Anterior cingulate cortex (tissue), 58 donors: ENCODE data around the gene BOC.

Experiments
- DNase-seq, 58 donors: peaks; one replicate each; lab custom pipeline; 2025; lab: John Stamatoyannopoulos, UW

Gene BOC

GRCh38 chr3:113243071-113243470 lies 31.7 kb downstream of the BOC start:
- DNase-seq = no peak

GRCh38 chr3:113243846-113244245 lies 32.5 kb downstream of the BOC start:
- no peak for DNase-seq

- no peak for DNase-seq
Measured at GRCh38 chr3:113245761-113246161, 34.4 kb downstream of the BOC start.

- DNase-seq = no peak
Measured at GRCh38 chr3:113247068-113247467, 35.7 kb downstream of the BOC start.

GRCh38 chr3:113247675-113248458 lies 36.5 kb downstream of the BOC start:
- no peak for DNase-seq

GRCh38 chr3:113249111-113249510 lies 37.8 kb downstream of the BOC start:
- DNase-seq = peak in 33 of 58 donors; percentile 11 to 57 (median 31)

- DNase-seq = no peak
Measured at GRCh38 chr3:113249601-113250000, 38.2 kb downstream of the BOC start.

GRCh38 chr3:113250566-113250965 lies 39.2 kb downstream of the BOC start:
- no peak for DNase-seq

- no peak for DNase-seq
Measured at GRCh38 chr3:113251817-113252216, 40.5 kb downstream of the BOC start.

GRCh38 chr3:113252553-113252952 lies 41.2 kb downstream of the BOC start:
- no peak for DNase-seq

- DNase-seq = no peak
Measured at GRCh38 chr3:113253702-113254101, 42.3 kb downstream of the BOC start.

- peak in 21 of 58 donors; percentile 12 to 72 (median 32) for DNase-seq
Measured at GRCh38 chr3:113254171-113254947, 43.0 kb downstream of the BOC start.

GRCh38 chr3:113255100-113255853 lies 43.9 kb downstream of the BOC start:
- peak in 4 of 58 donors; percentile 12 to 33 (median 22) for DNase-seq

GRCh38 chr3:113255854-113256615 lies 44.7 kb downstream of the BOC start:
- no peak for DNase-seq

- peak in 1 of 58 donors; percentile 23 for DNase-seq
Measured at GRCh38 chr3:113258361-113258760, 47.0 kb downstream of the BOC start.

GRCh38 chr3:113259196-113259595 lies 47.8 kb downstream of the BOC start:
- DNase-seq = no peak

- peak in 10 of 58 donors; percentile 8 to 36 (median 16) for DNase-seq
Measured at GRCh38 chr3:113261063-113261625, 49.8 kb downstream of the BOC start.

- peak in 3 of 58 donors; percentile 5 to 53 (median 28) for DNase-seq
Measured at GRCh38 chr3:113261626-113262303, 50.4 kb downstream of the BOC start.

- DNase-seq = no peak
Measured at GRCh38 chr3:113262304-113262665, 50.9 kb downstream of the BOC start.
